Thymus (tissue), 11 donors: ENCODE results near the gene KIF27. TPM values are rescaled to one million over a fixed set of nuclear protein-coding genes. Genes with fewer than 3 reads are reported as not detected.
"Not testable (repeated sequence)": the region's sequence is repeated elsewhere in the genome, so short reads cannot be mapped to it uniquely, and the experiment has no call there.

ENCODE experiments used
- DNase-seq, 9 donors: peaks; one replicate each; pipeline ENCODE4 v3.0.0-alpha.2; 2013; ENCODE audit warnings: low spot score in 9 of 9, low read depth in 6 of 9, missing footprints in 1 of 9
- H3K27ac ChIP-seq, 2 donors: one replicate each; pipeline ENCODE4 v1.5.1; 2013; ENCODE audit warnings: control low read depth in 1 of 2, low read depth in 1 of 2, low read length in 1 of 2, mild to moderate bottlenecking in 1 of 2, moderate library complexity in 1 of 2
- H3K27me3 ChIP-seq, 2 donors: one replicate each; pipeline ENCODE4 v1.5.1; 2013; ENCODE audit warnings: low read length in 1 of 2; ENCODE audit not compliant: control insufficient read depth in 2 of 2, insufficient read depth in 1 of 2
- H3K36me3 ChIP-seq, 2 donors: one replicate each; pipeline ENCODE4 v1.5.1; 2013; ENCODE audit warnings: low read length in 1 of 2, mild to moderate bottlenecking in 1 of 2, moderate library complexity in 1 of 2; ENCODE audit not compliant: control insufficient read depth in 2 of 2, insufficient read depth in 2 of 2
- H3K4me1 ChIP-seq, 2 donors: one replicate each; pipeline ENCODE4 v1.5.1; 2013; ENCODE audit warnings: low read length in 2 of 2; ENCODE audit not compliant: control insufficient read depth in 2 of 2, insufficient read depth in 2 of 2
- H3K4me3 ChIP-seq, 2 donors: one replicate each; pipeline ENCODE4 v1.5.1; 2013; ENCODE audit warnings: low read length in 2 of 2, control low read depth in 1 of 2, mild to moderate bottlenecking in 1 of 2
- H3K9me3 ChIP-seq, 2 donors: one replicate each; pipeline ENCODE4 v1.5.1; 2013; ENCODE audit warnings: low read length in 1 of 2, mild to moderate bottlenecking in 1 of 2; ENCODE audit not compliant: control insufficient read depth in 2 of 2, insufficient read depth in 1 of 2
- WGBS: extraction: QIAGEN DNeasy Blood & Tissue Kit; methylation state at CpG from one replicate; pipeline ENCODE4 v1.1.7; 2013; 5-methylcytosine and 5-hydroxymethylcytosine counted together
- polyA plus RNA-seq: library from polyadenylated mRNA; stranded (reverse); fragments of 200-250 nt; gene quantifications from one replicate; pipeline ENCODE4 v1.2.3, GENCODE V29; 2013
- total RNA-seq: library from RNA; stranded (reverse); fragments of 120-200 nt; gene quantifications from one replicate; pipeline ENCODE4 v1.2.4, GENCODE V29; 2013
- donor health status: healthy.

KIF27 gene
- total and polyA plus RNA-seq, 2 donors = 2.9 to 5.2 TPM

DNA sequence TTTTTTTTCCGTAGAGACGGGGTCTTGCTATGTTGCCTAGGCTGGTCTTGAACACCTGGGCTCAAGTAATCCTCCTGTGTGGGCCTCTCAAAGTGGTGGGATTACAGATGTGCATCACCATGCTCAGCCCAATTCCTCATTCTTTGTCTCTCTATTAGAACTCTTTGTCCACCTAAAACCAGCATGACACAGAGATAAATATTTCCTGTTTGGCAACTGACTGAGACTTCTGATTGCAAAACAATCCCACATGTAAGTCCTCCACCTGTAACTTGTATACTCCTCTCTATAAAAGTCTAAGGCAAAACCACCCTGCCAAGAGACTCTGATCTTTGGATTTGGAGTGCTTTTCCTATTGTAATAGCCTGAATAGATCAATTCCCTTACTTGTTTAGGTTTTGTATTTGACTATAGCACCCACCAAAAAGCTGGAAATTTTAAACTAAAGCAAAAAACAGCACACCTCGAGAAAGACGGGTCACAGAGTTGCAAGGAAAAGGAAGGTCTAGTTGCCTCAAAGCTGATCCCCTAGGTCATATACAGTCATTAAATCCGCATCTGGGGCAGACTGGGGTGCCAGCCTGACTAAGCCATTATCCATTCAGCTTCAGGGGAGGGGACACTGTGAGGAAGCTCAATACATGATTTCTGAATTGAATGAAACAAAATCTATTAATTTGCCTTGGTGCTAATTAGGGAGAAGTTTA, 13.5 kb upstream of the KIF27 start:
- Histone ChIP-seq H3K36me3 (peaks cover 3 to 12% of the 10 kb centered on the region in 2 donors), H3K9me3 (no peaks in the 10 kb centered on the region), H3K4me1 (peaks cover 0 to 4% of the 10 kb centered on the region in 2 donors), H3K4me3 (no peak overlapping the region), H3K27me3 (no peaks in the 10 kb centered on the region), H3K27ac (no peak overlapping the region)
- WGBS = 94% methylated on average over 5 of the region's 5 CpGs
- DNase-seq = no peak

DNA sequence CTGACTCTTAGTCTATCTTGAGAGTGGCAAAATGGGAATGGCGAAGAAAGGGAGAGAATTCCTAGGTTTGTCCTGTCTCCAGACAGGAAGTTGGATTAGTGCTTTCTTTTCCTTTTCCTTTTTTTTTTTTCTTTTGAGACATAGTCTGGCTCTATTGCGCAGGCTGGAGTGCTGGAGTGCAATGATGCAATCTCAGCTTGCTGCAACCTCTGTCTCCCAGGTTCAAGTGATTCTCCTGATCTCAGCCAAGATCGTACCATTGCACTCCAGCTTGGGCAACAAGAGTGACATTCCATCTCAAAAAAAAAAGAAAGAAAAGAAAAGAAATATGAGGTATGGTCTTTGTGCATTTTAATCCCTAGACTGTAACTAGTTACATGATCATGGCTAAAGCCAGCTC, 12.6 kb upstream of the KIF27 start:
- no peak for DNase-seq
- H3K9me3 ChIP-seq = no peaks in the 10 kb centered on the region
- H3K27ac ChIP-seq = no peak overlapping the region

DNA sequence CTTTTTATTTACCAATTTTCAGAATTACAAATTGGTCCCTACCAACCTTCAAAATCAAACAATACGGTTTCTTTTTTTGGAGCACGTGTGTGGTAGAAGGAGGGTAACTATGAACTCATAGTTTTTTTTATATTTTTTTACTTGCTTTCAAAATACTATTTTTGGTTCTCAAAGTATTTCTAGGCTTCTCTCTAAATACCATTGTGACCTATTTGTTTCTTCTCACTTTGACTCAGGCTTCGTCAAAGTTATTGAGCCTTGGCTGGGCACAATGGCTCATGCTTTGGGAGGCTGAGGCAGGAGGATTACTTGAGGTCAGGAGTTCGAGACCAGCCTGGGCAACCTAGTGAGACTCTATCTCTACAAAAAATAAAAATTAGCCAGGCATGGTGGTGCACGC, 11.6 kb upstream of the KIF27 start:
- no peaks in the 10 kb centered on the region for H3K36me3 ChIP-seq
- H3K9me3 ChIP-seq = no peaks in the 10 kb centered on the region
- no peak overlapping the region for H3K4me3 ChIP-seq
- H3K27ac ChIP-seq = no peak overlapping the region
- WGBS = 95% methylated on average over 5 of the region's 5 CpGs
- DNase-seq = no peak
- peaks cover 0 to 4% of the 10 kb centered on the region in 2 donors for H3K4me1 ChIP-seq
- no peaks in the 10 kb centered on the region for H3K27me3 ChIP-seq

More for the DNA sequence above, 12.6 kb upstream of the KIF27 start:
- Histone ChIP-seq H3K27me3 (no peaks in the 10 kb centered on the region), H3K4me3 (no peak overlapping the region), H3K4me1 (peaks cover 0 to 4% of the 10 kb centered on the region in 2 donors), H3K36me3 (peaks cover 0 to 4% of the 10 kb centered on the region in 2 donors)
- WGBS = 94% methylated on average over 3 of the region's 3 CpGs

DNA sequence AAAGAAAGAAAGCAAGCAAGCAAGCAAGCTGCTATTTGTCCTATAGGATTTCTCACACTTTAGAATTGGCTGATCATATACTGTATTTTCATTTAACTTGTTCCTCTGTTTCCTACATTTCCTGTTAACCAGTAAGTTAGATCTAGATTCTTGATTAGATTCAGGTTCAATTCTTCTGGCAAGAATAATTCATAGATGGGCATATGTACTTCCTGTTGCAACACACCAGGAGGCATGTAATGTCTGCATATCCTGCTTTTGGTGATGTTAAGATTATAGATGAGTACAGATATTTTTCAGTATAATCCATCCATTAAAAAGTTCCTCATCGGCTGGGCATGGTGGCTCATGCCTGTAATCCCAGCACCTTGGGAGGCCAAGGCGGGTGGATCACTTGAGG, 10.8 kb upstream of the KIF27 start:
- no peak overlapping the region for H3K4me3 ChIP-seq
- no peaks in the 10 kb centered on the region for H3K9me3 ChIP-seq
- no peak overlapping the region for H3K27ac ChIP-seq
- WGBS = 84% methylated on average over 2 of the region's 2 CpGs
- H3K4me1 ChIP-seq = peaks cover 0 to 4% of the 10 kb centered on the region in 2 donors
- no peak for DNase-seq
- no peaks in the 10 kb centered on the region for H3K36me3 ChIP-seq
- H3K27me3 ChIP-seq = no peaks in the 10 kb centered on the region

DNA sequence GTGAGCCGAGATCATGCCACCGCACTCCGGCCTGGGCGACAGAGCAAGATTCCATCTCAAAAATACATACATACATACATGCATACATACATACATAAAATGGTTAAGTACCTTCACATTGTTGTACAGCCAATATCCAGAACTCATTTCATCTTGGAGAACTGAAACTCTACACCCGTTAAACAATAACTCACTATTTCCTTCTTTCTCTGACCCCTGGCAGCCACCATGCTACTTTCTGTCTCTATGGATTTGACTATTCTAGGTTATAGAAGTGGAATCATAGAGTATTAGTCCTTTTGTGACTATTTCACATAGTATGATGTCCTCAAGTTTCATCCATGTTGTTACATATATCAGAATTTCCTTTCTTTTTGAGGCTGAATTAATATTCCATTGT, 9.6 kb upstream of the KIF27 start:
- H3K27ac ChIP-seq = no peak overlapping the region
- DNase-seq = no peak
- WGBS = 98% methylated on average over 5 of the region's 5 CpGs
- no peaks in the 10 kb centered on the region for H3K27me3 ChIP-seq
- H3K9me3 ChIP-seq = no peaks in the 10 kb centered on the region
- no peaks in the 10 kb centered on the region for H3K36me3 ChIP-seq
- H3K4me3 ChIP-seq = no peak overlapping the region
- H3K4me1 ChIP-seq = peaks cover 0 to 4% of the 10 kb centered on the region in 2 donors

DNA sequence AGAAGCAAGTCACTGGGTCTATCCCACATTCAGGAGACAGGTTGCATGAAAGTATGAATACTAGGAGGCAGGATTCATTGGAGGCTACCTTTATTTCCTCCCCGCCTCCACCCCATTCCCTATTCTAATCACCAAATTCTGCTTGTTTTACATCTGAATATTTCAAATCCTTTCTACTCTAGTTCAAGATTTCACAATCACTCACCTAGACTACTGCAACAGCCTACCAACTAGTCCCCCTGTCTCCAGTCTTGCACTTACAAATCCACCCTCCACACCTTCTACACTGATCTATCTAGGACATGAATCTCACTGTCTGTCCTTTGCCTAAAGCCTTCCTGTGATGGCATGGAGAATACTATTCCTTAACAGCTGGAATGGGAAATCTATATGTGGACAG, 6.4 kb upstream of the KIF27 start:
- WGBS = 100% methylated on average over 1 of the region's 1 CpG
- no peak overlapping the region for H3K27ac ChIP-seq
- H3K4me3 ChIP-seq = no peak overlapping the region
- H3K36me3 ChIP-seq = no peaks in the 10 kb centered on the region
- H3K9me3 ChIP-seq = no peaks in the 10 kb centered on the region
- DNase-seq = no peak
- H3K4me1 ChIP-seq = peaks cover 0 to 4% of the 10 kb centered on the region in 2 donors
- H3K27me3 ChIP-seq = no peaks in the 10 kb centered on the region

DNA sequence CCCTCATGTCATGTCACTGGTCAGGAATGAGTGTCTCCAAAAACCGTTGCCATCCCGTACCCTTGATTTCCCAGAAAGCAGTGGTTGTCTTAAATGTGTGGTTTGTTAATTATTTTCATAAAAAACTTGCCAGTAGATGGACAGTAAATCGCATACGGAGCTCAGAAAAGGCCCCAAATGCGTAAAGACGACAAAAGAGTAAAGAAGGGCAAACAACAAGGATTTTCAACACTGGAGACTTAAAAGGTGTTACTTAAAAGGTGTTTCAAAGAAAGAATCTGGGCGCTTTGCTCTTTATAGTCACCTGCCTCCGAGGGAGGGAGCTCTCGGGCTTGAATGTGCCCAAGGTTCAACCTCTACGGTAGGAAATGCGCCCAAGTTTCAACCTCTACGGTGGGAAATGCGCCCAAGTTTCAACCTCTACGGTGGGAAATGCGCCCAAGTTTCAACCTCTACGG, 734 bp downstream of the KIF27 start:
- peak; percentile 43 to 88 (median 64) for DNase-seq
- Histone ChIP-seq H3K36me3 (no peaks in the 10 kb centered on the region), H3K27me3 (no peaks in the 10 kb centered on the region), H3K4me3 (peak overlapping the region; percentile 62 to 91), H3K9me3 (no peaks in the 10 kb centered on the region), H3K27ac (peak overlapping the region; percentile 90 to 91), H3K4me1 (peaks cover 3 to 13% of the 10 kb centered on the region in 2 donors)
- 4% methylated on average over 16 of the region's 16 CpGs for WGBS

DNA sequence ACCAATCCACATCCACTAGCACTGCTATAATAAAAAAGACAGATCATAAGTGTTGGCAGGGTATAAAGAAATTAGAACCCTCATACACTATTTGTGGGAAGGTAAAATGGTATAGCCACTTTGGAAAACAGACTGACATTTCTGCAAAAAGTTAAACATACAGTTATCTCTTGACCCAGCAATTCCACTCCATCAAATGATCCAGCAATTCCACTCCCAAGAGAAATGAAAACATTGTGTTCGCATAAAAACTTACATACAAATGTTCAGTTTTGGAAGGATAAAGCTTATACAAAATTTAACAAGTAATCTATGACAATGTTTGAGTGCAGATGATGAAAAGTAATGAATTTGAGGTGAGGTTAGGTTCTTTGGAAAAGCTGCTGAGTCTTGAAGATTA, 2.1 kb downstream of the KIF27 start:
- Histone ChIP-seq H3K27me3 (no peaks in the 10 kb centered on the region), H3K4me3 (no peak overlapping the region), H3K9me3 (no peaks in the 10 kb centered on the region), H3K27ac (no peak overlapping the region), H3K4me1 (peaks cover 3 to 13% of the 10 kb centered on the region in 2 donors), H3K36me3 (no peaks in the 10 kb centered on the region)
- WGBS = 100% methylated on average over 1 of the region's 1 CpG
- DNase-seq = no peak

DNA sequence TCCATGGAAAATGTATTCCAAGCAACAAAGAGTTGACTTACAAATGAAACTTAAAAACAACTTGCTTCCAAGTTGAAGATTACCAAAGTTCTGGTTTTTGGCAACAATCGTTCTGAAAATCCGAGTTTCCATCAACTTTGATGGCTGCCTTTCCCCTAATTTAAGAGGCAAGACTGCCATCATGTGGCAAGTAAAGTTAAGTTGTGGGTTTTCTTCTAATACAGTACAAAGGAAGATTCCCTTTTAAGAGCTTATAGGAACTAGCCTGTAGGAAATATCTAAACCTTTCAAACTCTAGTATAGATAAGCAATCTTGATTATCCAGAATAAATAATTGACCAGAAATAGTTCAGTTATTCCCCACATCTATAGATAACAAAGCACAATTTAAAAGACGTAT, 9.0 kb downstream of the KIF27 start:
- not testable (repeated sequence) for H3K27me3 ChIP-seq, H3K27ac ChIP-seq, H3K4me1 ChIP-seq, H3K4me3 ChIP-seq, H3K36me3 ChIP-seq, H3K9me3 ChIP-seq
- DNase-seq = peak in 1 of 9 donors; percentile 30
- 36% methylated on average over 3 of the region's 3 CpGs for WGBS
